A673 (cell line): ENCODE measurements around the gene TMBIM1. TPM values are rescaled to one million over a fixed set of nuclear protein-coding genes. Genes with fewer than 3 reads are reported as not detected.

Experiments used
- BruUV-seq: library from RNA; stranded (reverse); fragments of 400-500 nt; replicated peaks from 2 replicates; lab custom pipeline; 2021; lab: Mats Ljungman, UMichigan
- CTCF ChIA-PET: fragments of 300-600 bp; sonication (Branson Sonifier 250); formaldehyde crosslinking; loops from one replicate; lab custom pipeline; 2022; ENCODE audit warnings: antibody characterized with exemption; lab: Charles Lee
- POLR2A ChIA-PET: fragments of 300-600 bp; sonication (Branson Sonifier 250); formaldehyde crosslinking; loops from one replicate; lab custom pipeline; 2022; ENCODE audit warnings: antibody characterized with exemption; ENCODE audit not compliant: low non-redundant PET; lab: Charles Lee
- DNase-seq: peaks from one replicate; pipeline ENCODE4 v3.0.0-alpha.2; 2015; ENCODE audit warnings: low spot score
- H3K27ac ChIP-seq: fragments of 200-600 bp; sonication (generic); 2 replicates; pipeline ENCODE4 v1.5.1; 2016; ENCODE audit warnings: mixed run types, low read depth, mild to moderate bottlenecking, mixed read lengths, antibody characterized with exemption, low read length; ENCODE audit not compliant: poor library complexity, severe bottlenecking
- H3K27me3 ChIP-seq: fragments of 200-600 bp; sonication (generic); replicated peaks from 2 replicates; pipeline ENCODE4 v1.6.1; 2017; ENCODE audit warnings: mixed run types, low read depth, mild to moderate bottlenecking, mixed read lengths, antibody characterized with exemption, low read length; ENCODE audit not compliant: insufficient read depth, poor library complexity
- H3K36me3 ChIP-seq: fragments of 200-600 bp; sonication (generic); 2 replicates; pipeline ENCODE4 v1.6.1; 2016; ENCODE audit warnings: mixed run types, mild to moderate bottlenecking, mixed read lengths, antibody characterized with exemption, low read length; ENCODE audit not compliant: insufficient read depth, poor library complexity, severe bottlenecking
- H3K4me1 ChIP-seq: fragments of 200-600 bp; sonication (generic); 2 replicates; pipeline ENCODE4 v1.6.1; 2017; ENCODE audit warnings: mixed run types, mild to moderate bottlenecking, mixed read lengths, antibody characterized with exemption, low read length; ENCODE audit not compliant: insufficient read depth, poor library complexity, severe bottlenecking
- H3K4me3 ChIP-seq: fragments of 200-600 bp; sonication (generic); 2 replicates; pipeline ENCODE4 v1.5.1; 2016; ENCODE audit warnings: low read depth, mixed run types, mild to moderate bottlenecking, mixed read lengths, low read length; ENCODE audit not compliant: poor library complexity, severe bottlenecking
- H3K9me3 ChIP-seq: fragments of 200-600 bp; sonication (generic); 2 replicates; pipeline ENCODE4 v1.6.1; 2016; ENCODE audit warnings: mixed run types, low read depth, mild to moderate bottlenecking, mixed read lengths, antibody characterized with exemption, low read length; ENCODE audit not compliant: poor library complexity, severe bottlenecking
- CTCF ChIP-seq: fragments of 300-800, 200-600 bp; sonication (generic); conservative IDR thresholded peaks from 2 replicates; pipeline ENCODE4 v1.5.1; 2017; ENCODE audit warnings: low read depth, mild to moderate bottlenecking, antibody characterized with exemption, low read length, moderate library complexity, mixed read lengths
- EZH2 ChIP-seq: fragments of 200-600 bp; sonication (generic); IDR thresholded peaks from 2 replicates; pipeline ENCODE4 v1.6.1; 2017; ENCODE audit warnings: borderline replicate concordance, low read depth, mild to moderate bottlenecking, mixed read lengths, antibody characterized with exemption, low read length; ENCODE audit not compliant: poor library complexity, severe bottlenecking
- intact Hi-C: fragments of 100-400 bp; cut with micrococcal nuclease; formaldehyde crosslinking; loops from one replicate; pipeline ENCODE4 v1.10.0; 2022; ENCODE audit not compliant: unreplicated experiment
- total RNA-seq: library from RNA; stranded (reverse); gene quantifications from 2 replicates; pipeline ENCODE4 v1.2.3, GENCODE V29; 2021

TMBIM1 gene
- total RNA-seq, 1 experiment from 2014 or later, result 43.9 TPM

- Histone ChIP-seq H3K36me3 (peaks cover 96% of the 10 kb centered on the region), H3K27me3 (no peaks in the 10 kb centered on the region), H3K4me3 (no peak overlapping the region), H3K27ac (no peak overlapping the region), H3K9me3 (no peaks in the 10 kb centered on the region), H3K4me1 (no peaks in the 10 kb centered on the region)
- POLR2A ChIA-PET, result no interaction called here
- TF ChIP-seq EZH2, result no peak
- no peak for TF ChIP-seq CTCF
- intact Hi-C loops, result no loop called here
- CTCF ChIA-PET, result no interaction called here
- BruUV-seq, result no TSS peak
- no peak for DNase-seq
These were observed 42.6 kb downstream of the TMBIM1 start for GRCh38 chr2:218249691-218250090.

- Histone ChIP-seq H3K4me1 (no peaks in the 10 kb centered on the region), H3K27me3 (no peaks in the 10 kb centered on the region), H3K9me3 (no peaks in the 10 kb centered on the region), H3K4me3 (no peak overlapping the region), H3K36me3 (peaks cover 87% of the 10 kb centered on the region), H3K27ac (no peak overlapping the region)
- no peak for TF ChIP-seq CTCF
- no peak for TF ChIP-seq EZH2
- CTCF ChIA-PET, result no interaction called here
- intact Hi-C loops, result no loop called here
- DNase-seq, result no peak
- POLR2A ChIA-PET, result no interaction called here
- BruUV-seq, result no TSS peak
These were observed 47.1 kb downstream of the TMBIM1 start for GRCh38 chr2:218245214-218245613.

- no peaks in the 10 kb centered on the region for H3K9me3 ChIP-seq
- POLR2A ChIA-PET, result no interaction called here
- no peak overlapping the region for H3K4me3 ChIP-seq
- no peak for TF ChIP-seq EZH2
- TF ChIP-seq CTCF, result no peak
- H3K27ac ChIP-seq, result no peak overlapping the region
- DNase-seq, result no peak
- intact Hi-C loops, result no loop called here
- CTCF ChIA-PET, result no interaction called here
- no TSS peak for BruUV-seq
- no peaks in the 10 kb centered on the region for H3K27me3 ChIP-seq
- peaks cover 83% of the 10 kb centered on the region for H3K36me3 ChIP-seq
- H3K4me1 ChIP-seq, result no peaks in the 10 kb centered on the region
These were observed 47.6 kb downstream of the TMBIM1 start for GRCh38 chr2:218244665-218245064.
